A673 (cell line): ENCODE measurements around the gene HOXA6. TPM values are rescaled to one million over a fixed set of nuclear protein-coding genes. Genes with fewer than 3 reads are reported as not detected.

Source experiments
- BruUV-seq: library from RNA; stranded (reverse); fragments of 400-500 nt; replicated peaks from 2 replicates; lab custom pipeline; 2021; lab: Mats Ljungman, UMichigan
- CTCF ChIA-PET: fragments of 300-600 bp; sonication (Branson Sonifier 250); formaldehyde crosslinking; loops from one replicate; lab custom pipeline; 2022; ENCODE audit warnings: antibody characterized with exemption; lab: Charles Lee
- POLR2A ChIA-PET: fragments of 300-600 bp; sonication (Branson Sonifier 250); formaldehyde crosslinking; loops from one replicate; lab custom pipeline; 2022; ENCODE audit warnings: antibody characterized with exemption; ENCODE audit not compliant: low non-redundant PET; lab: Charles Lee
- DNase-seq: peaks from one replicate; pipeline ENCODE4 v3.0.0-alpha.2; 2015; ENCODE audit warnings: low spot score
- H3K27ac ChIP-seq: fragments of 200-600 bp; sonication (generic); 2 replicates; pipeline ENCODE4 v1.5.1; 2016; ENCODE audit warnings: mixed run types, low read depth, mild to moderate bottlenecking, mixed read lengths, antibody characterized with exemption, low read length; ENCODE audit not compliant: poor library complexity, severe bottlenecking
- H3K27me3 ChIP-seq: fragments of 200-600 bp; sonication (generic); replicated peaks from 2 replicates; pipeline ENCODE4 v1.6.1; 2017; ENCODE audit warnings: mixed run types, low read depth, mild to moderate bottlenecking, mixed read lengths, antibody characterized with exemption, low read length; ENCODE audit not compliant: insufficient read depth, poor library complexity
- H3K36me3 ChIP-seq: fragments of 200-600 bp; sonication (generic); 2 replicates; pipeline ENCODE4 v1.6.1; 2016; ENCODE audit warnings: mixed run types, mild to moderate bottlenecking, mixed read lengths, antibody characterized with exemption, low read length; ENCODE audit not compliant: insufficient read depth, poor library complexity, severe bottlenecking
- H3K4me1 ChIP-seq: fragments of 200-600 bp; sonication (generic); 2 replicates; pipeline ENCODE4 v1.6.1; 2017; ENCODE audit warnings: mixed run types, mild to moderate bottlenecking, mixed read lengths, antibody characterized with exemption, low read length; ENCODE audit not compliant: insufficient read depth, poor library complexity, severe bottlenecking
- H3K4me3 ChIP-seq: fragments of 200-600 bp; sonication (generic); 2 replicates; pipeline ENCODE4 v1.5.1; 2016; ENCODE audit warnings: low read depth, mixed run types, mild to moderate bottlenecking, mixed read lengths, low read length; ENCODE audit not compliant: poor library complexity, severe bottlenecking
- H3K9me3 ChIP-seq: fragments of 200-600 bp; sonication (generic); 2 replicates; pipeline ENCODE4 v1.6.1; 2016; ENCODE audit warnings: mixed run types, low read depth, mild to moderate bottlenecking, mixed read lengths, antibody characterized with exemption, low read length; ENCODE audit not compliant: poor library complexity, severe bottlenecking
- CTCF ChIP-seq: fragments of 300-800, 200-600 bp; sonication (generic); conservative IDR thresholded peaks from 2 replicates; pipeline ENCODE4 v1.5.1; 2017; ENCODE audit warnings: low read depth, mild to moderate bottlenecking, antibody characterized with exemption, low read length, moderate library complexity, mixed read lengths
- EZH2 ChIP-seq: fragments of 200-600 bp; sonication (generic); IDR thresholded peaks from 2 replicates; pipeline ENCODE4 v1.6.1; 2017; ENCODE audit warnings: borderline replicate concordance, low read depth, mild to moderate bottlenecking, mixed read lengths, antibody characterized with exemption, low read length; ENCODE audit not compliant: poor library complexity, severe bottlenecking
- intact Hi-C: fragments of 100-400 bp; cut with micrococcal nuclease; formaldehyde crosslinking; loops from one replicate; pipeline ENCODE4 v1.10.0; 2022; ENCODE audit not compliant: unreplicated experiment
- total RNA-seq: library from RNA; stranded (reverse); gene quantifications from 2 replicates; pipeline ENCODE4 v1.2.3, GENCODE V29; 2021

HOXA6 gene
- total RNA-seq, 1 experiment from 2014 or later = not detected

GRCh38 chr7:27161214-27161720 is 13.7 kb upstream of the HOXA6 start:
- ChIA-PET CTCF (interaction anchor here (0.6 to 1.7 kb wide), 10 partner anchors 11 to 793 kb away, joined by 3 to 14 read pairs (median 5); partner anchors contain the start of gene HOXA5), POLR2A (no interaction called here)
- H3K27ac ChIP-seq = no peak overlapping the region
- DNase-seq = no peak
- H3K4me1 ChIP-seq = no peaks in the 10 kb centered on the region
- TF ChIP-seq EZH2 = no peak
- TF ChIP-seq CTCF = no peak
- no peaks in the 10 kb centered on the region for H3K36me3 ChIP-seq
- intact Hi-C loops = loop anchor here (2.0 to 10.0 kb wide), 3 partner anchors 478 to 1266 kb away; no protein-coding TSS in a partner anchor
- no peaks in the 10 kb centered on the region for H3K9me3 ChIP-seq
- no TSS peak for BruUV-seq
- peaks cover 61% of the 10 kb centered on the region for H3K27me3 ChIP-seq
- peak overlapping the region; percentile 50 for H3K4me3 ChIP-seq

DNA sequence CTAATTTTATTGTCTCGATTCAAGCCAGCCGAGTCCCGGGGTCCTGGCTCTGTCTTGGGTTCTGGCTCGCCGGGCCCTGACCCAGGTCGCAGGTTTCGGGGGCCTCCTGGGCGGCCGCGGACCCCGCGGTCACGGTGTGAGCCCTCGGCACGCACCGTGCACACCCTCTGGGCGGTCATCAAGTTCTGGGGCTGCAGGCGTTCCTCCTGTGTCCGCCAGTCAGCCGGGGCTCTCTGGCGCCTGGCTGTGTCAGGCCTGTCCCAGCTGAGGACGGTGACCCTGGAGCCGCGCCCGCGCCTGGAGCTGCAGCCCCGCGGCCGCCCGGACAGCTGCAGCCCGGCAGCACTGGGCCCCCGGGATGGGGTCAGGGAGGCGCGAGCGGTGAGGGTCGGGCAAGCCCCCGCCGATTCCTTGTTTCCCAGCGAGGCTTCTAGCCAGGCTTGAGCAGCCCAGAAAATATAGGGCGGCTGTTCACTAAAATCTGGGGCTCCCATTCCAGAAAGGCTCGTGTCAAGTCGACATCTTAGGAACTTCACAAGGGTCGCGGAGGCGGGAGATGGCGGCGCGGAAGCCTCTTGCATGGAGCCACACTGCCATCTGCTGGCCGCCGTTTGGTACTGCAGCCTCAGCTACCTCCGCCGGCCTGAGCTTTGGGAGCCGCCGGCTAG is 13.1 kb upstream of the HOXA6 start:
- ChIA-PET CTCF (interaction anchor here (0.6 to 1.7 kb wide), 10 partner anchors 10 to 792 kb away, joined by 3 to 14 read pairs (median 5); partner anchors contain the start of gene HOXA5), POLR2A (no interaction called here)
- Histone ChIP-seq H3K9me3 (no peaks in the 10 kb centered on the region), H3K27ac (no peak overlapping the region), H3K27me3 (peaks cover 61% of the 10 kb centered on the region), H3K4me1 (peaks cover 4% of the 10 kb centered on the region), H3K36me3 (no peaks in the 10 kb centered on the region), H3K4me3 (peak overlapping the region; percentile 50)
- TF ChIP-seq CTCF (peak; percentile 96), EZH2 (no peak)
- intact Hi-C loops = loop anchor here (2.0 to 10.0 kb wide), 3 partner anchors 478 to 1266 kb away; no protein-coding TSS in a partner anchor
- peak; percentile 87 for DNase-seq
- BruUV-seq = no TSS peak

- POLR2A ChIA-PET = no interaction called here
- Histone ChIP-seq H3K9me3 (no peaks in the 10 kb centered on the region), H3K27ac (no peak overlapping the region), H3K4me1 (peaks cover 7% of the 10 kb centered on the region), H3K4me3 (peak overlapping the region; percentile 50), H3K36me3 (no peaks in the 10 kb centered on the region), H3K27me3 (peaks cover 61% of the 10 kb centered on the region)
- TF ChIP-seq EZH2 (no peak), CTCF (no peak)
- BruUV-seq = no TSS peak
- DNase-seq = no peak
- CTCF ChIA-PET = interaction anchor here (1.7 kb wide), 1 partner anchor 478 kb away, joined by 9 read pairs; no protein-coding TSS in a partner anchor
- intact Hi-C loops = loop anchor here (2.0 to 10.0 kb wide), 3 partner anchors 477 to 1265 kb away; no protein-coding TSS in a partner anchor
Measured at GRCh38 chr7:27160145-27160545, 12.6 kb upstream of the HOXA6 start.
